ENCODE measurements around the gene TFPT.

DNA sequence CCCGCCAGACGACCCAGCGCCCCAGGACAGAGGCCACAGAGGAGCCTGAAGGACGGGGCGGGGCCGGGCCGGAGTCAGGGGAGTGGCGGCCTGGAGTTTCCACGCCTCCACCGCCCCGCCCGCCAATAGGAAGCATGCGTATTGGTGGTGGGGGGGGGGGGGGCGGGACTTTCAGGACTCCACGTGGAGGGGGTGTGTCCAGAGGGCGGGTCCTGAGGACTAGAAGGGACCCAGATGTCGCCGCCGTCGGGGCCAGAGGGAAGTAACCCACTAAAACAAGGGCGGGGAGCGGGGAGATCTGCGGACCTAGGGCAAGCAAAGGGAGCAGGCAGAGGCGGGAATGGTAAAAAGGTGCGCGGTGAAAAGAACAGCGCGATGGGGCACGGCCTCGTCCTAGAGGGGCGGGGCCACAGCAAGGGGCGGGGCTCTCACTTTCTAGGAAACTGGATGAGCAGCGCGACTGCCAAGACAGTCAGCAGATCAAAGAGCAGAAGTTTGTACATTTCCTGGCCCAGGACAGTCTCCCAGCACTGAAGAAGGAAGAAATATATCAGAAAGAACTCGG lies 46.9 kb upstream of the TFPT start:
- TF ChIP-seq CTCF (IDR thresholded peaks at IDR 0.05) (no peak), POLR2A (IDR thresholded peaks at IDR 0.05) (no peak)

All from uterus (tissue), 2 donors.